GM20431 (cell line): ENCODE results near the gene OR11H12.
"Not testable (repeated sequence)": the region's sequence is repeated elsewhere in the genome, so short reads cannot be mapped to it uniquely, and the experiment has no call there.

Experiments used
- in situ Hi-C: fragments of 300-500 bp; cut with MseI, MboI; formaldehyde crosslinking; loops from one replicate; pipeline ENCODE4 v1.15.0; 2020; ENCODE audit warnings: low sequenced_read_pairs; ENCODE audit not compliant: unreplicated experiment

OR11H12 gene

GRCh38 chr14:18600817-18601216, at the start of gene OR11H12:
OR11H12 (plus strand) TSS chr14:18601117; CDS start chr14:18601117, 0 bp downstream.
- in situ Hi-C loops, result not testable (repeated sequence)

GRCh38 chr14:18582908-18583307, 18.0 kb upstream of the OR11H12 start:
- in situ Hi-C loops, result not testable (repeated sequence)

- in situ Hi-C loops, result not testable (repeated sequence)
Observed at GRCh38 chr14:18626610-18627213, 25.8 kb downstream of the OR11H12 start.

- in situ Hi-C loops, result not testable (repeated sequence)
Observed at GRCh38 chr14:18636066-18636465, 35.1 kb downstream of the OR11H12 start.

- in situ Hi-C loops, result not testable (repeated sequence)
Observed at GRCh38 chr14:18638032-18638431, 37.1 kb downstream of the OR11H12 start.

DNA sequence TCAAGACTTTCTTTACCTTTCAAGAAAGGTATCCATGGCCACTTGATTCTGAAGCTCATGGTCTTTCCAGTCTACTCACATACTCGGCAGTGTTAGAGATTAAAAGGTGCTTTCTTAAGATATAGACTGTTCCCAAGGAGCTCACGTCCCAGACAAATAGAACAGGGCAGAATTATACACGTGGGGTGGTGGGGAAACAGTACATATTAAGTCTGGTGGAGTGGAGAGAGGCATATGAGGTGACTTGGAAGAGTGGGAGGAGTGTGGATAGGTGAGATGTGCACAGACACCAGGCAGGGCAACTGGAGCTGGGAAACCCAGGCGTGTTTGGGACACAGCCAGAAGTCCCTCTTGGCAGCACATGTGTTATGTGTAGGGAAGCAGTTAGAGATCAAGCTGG, 37.9 kb downstream of the OR11H12 start:
- in situ Hi-C loops, result not testable (repeated sequence)

- in situ Hi-C loops, result not testable (repeated sequence)
Observed at GRCh38 chr14:18646075-18646730, 45.3 kb downstream of the OR11H12 start.
